SK-N-SH treated with all-trans-retinoic acid at 6 μM for 48 hours (cell line): Measurements from ENCODE around the gene CDC45.

ENCODE experiments used
- ARNTL ChIP-seq: fragments of 450-650 bp; formaldehyde crosslinking; IDR thresholded peaks from 2 replicates; pipeline ENCODE4 v1.5.0; 2020; ENCODE audit warnings: low read depth, mild to moderate bottlenecking, moderate library complexity, borderline replicate concordance
- CSDC2 ChIP-seq: fragments of 250-450 bp; sonication (Bioruptor Pico); IDR thresholded peaks from 2 replicates; pipeline ENCODE4 v1.5.0; 2020; ENCODE audit warnings: mild to moderate bottlenecking, moderate library complexity
- ESRRG ChIP-seq: fragments of 250-450 bp; sonication (Bioruptor Pico); IDR thresholded peaks from 2 replicates; pipeline ENCODE4 v1.6.1; 2021; ENCODE audit warnings: mild to moderate bottlenecking
- ISL1 ChIP-seq: fragments of 250-450 bp; sonication (Bioruptor Pico); IDR thresholded peaks from 2 replicates; pipeline ENCODE4 v2.1.2; 2022; ENCODE audit warnings: mild to moderate bottlenecking, moderate library complexity
- SNAI2 ChIP-seq: fragments of 250-450 bp; sonication (Bioruptor Pico); IDR thresholded peaks from 2 replicates; pipeline ENCODE4 v1.5.0; 2020; ENCODE audit warnings: mild to moderate bottlenecking, moderate library complexity
- TCF4 ChIP-seq: fragments of 250-450 bp; sonication (Bioruptor Pico); IDR thresholded peaks from 2 replicates; pipeline ENCODE4 v1.8.0; 2021; ENCODE audit warnings: mild to moderate bottlenecking, moderate library complexity, borderline replicate concordance
- TOX ChIP-seq: fragments of 250-450 bp; sonication (Bioruptor Pico); IDR thresholded peaks from 2 replicates; pipeline ENCODE4 v1.8.0; 2021; ENCODE audit warnings: mild to moderate bottlenecking, moderate library complexity, borderline replicate concordance
- ZFP3 ChIP-seq: fragments of 250-450 bp; sonication (Bioruptor Pico); IDR thresholded peaks from 2 replicates; pipeline ENCODE4 v1.5.0; 2020; ENCODE audit warnings: mild to moderate bottlenecking, moderate library complexity
- ZFP30 ChIP-seq: fragments of 450-650 bp; formaldehyde crosslinking; IDR thresholded peaks from 2 replicates; pipeline ENCODE4 v1.5.0; 2022; ENCODE audit warnings: mild to moderate bottlenecking, moderate library complexity
- ZNF70 ChIP-seq: fragments of 450-650 bp; formaldehyde crosslinking; IDR thresholded peaks from 2 replicates; pipeline ENCODE4 v1.5.0; 2020; ENCODE audit warnings: mild to moderate bottlenecking, moderate library complexity
- TF ChIP-seq, protein P1 (sequence below): fragments of 250-450 bp; sonication (Bioruptor Pico); IDR thresholded peaks from 2 replicates; pipeline ENCODE4 v1.8.0; 2020; ENCODE audit warnings: mild to moderate bottlenecking, moderate library complexity, borderline replicate concordance
- TF ChIP-seq, protein P2 (sequence below): fragments of 250-450 bp; sonication (Bioruptor Pico); IDR thresholded peaks from 2 replicates; pipeline ENCODE4 v1.5.1; 2020; ENCODE audit warnings: low read depth, mild to moderate bottlenecking, moderate library complexity

DNA sequence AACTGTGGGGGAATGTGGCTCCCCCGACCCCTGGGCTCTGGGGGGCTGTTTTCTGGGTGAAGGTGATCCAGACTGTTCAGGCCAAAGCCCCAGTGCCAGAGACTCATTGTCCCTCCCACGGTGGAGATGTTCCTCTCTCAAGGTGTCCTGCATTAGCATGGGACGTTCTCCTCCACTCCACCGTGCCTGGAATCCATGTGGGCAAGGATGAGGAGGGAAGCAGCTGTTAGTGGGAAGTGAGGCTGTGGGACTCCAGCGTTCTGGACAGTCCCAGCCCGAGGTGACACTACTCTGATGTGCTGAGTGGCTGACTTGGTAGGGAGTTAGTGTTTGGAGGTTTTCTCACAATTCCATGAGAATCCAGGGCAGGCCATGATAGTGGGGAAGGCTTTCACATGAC, 75.9 kb downstream of the CDC45 start:
- TF ChIP-seq ZNF70 (no peak), ZFP30 (no peak), TOX (CRISPR knock-in tag) (no peak), ZFP3 (no peak), TCF4 (no peak), CSDC2 (no peak), ISL1 (CRISPR knock-in tag) (no peak), ARNTL (no peak), ESRRG (CRISPR knock-in tag) (no peak), SNAI2 (no peak)
- TF ChIP-seq, protein P1, sequence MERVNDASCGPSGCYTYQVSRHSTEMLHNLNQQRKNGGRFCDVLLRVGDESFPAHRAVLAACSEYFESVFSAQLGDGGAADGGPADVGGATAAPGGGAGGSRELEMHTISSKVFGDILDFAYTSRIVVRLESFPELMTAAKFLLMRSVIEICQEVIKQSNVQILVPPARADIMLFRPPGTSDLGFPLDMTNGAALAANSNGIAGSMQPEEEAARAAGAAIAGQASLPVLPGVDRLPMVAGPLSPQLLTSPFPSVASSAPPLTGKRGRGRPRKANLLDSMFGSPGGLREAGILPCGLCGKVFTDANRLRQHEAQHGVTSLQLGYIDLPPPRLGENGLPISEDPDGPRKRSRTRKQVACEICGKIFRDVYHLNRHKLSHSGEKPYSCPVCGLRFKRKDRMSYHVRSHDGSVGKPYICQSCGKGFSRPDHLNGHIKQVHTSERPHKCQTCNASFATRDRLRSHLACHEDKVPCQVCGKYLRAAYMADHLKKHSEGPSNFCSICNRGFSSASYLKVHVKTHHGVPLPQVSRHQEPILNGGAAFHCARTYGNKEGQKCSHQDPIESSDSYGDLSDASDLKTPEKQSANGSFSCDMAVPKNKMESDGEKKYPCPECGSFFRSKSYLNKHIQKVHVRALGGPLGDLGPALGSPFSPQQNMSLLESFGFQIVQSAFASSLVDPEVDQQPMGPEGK (CRISPR knock-in tag), result no peak
- TF ChIP-seq, protein P2, sequence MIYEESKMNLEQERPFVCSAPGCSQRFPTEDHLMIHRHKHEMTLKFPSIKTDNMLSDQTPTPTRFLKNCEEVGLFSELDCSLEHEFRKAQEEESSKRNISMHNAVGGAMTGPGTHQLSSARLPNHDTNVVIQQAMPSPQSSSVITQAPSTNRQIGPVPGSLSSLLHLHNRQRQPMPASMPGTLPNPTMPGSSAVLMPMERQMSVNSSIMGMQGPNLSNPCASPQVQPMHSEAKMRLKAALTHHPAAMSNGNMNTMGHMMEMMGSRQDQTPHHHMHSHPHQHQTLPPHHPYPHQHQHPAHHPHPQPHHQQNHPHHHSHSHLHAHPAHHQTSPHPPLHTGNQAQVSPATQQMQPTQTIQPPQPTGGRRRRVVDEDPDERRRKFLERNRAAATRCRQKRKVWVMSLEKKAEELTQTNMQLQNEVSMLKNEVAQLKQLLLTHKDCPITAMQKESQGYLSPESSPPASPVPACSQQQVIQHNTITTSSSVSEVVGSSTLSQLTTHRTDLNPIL (CRISPR knock-in tag), result no peak
